Stomach (tissue), 4 donors: ENCODE data around the gene NOTO.

Source experiments
- POLR2AphosphoS5 ChIP-seq, 3 donors: sonication (generic); formaldehyde crosslinking; IDR thresholded peaks; one replicate each; pipeline ENCODE4 v1.6.1; 2016; ENCODE audit warnings: antibody characterized with exemption in 3 of 3
- TF ChIP-seq, protein P1 (sequence below), 7 experiments: fragments of 450-650 bp in 4 of 7; fragments of 200-600 bp in 3 of 7; sonication (generic) in 3 of 7; IDR thresholded peaks; one replicate each; pipeline ENCODE4 v1.5.1; 2016 to 2019; ENCODE audit warnings: antibody characterized with exemption in 7 of 7, control low read depth in 2 of 7, mild to moderate bottlenecking in 1 of 7

DNA sequence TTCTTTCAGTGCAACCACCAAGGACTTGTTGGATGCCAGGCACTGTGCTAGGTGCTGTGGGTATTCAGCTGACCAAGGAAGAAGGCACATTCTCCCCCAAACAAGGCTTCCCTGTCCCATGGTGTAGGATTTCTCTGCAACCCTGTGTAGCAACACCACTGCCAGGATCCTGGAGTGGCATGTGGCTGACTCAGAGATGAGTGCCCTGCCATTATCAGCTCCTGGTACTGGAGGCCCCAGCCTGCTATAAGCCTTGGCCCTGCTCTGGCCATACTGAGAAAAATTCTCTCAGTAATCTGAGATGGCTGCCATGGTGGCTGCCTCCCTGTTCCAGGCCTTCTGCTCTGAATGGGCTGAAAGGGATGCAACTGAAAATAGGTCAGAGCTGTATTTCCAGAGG, 15.9 kb downstream of the NOTO start:
- TF ChIP-seq, protein P1, sequence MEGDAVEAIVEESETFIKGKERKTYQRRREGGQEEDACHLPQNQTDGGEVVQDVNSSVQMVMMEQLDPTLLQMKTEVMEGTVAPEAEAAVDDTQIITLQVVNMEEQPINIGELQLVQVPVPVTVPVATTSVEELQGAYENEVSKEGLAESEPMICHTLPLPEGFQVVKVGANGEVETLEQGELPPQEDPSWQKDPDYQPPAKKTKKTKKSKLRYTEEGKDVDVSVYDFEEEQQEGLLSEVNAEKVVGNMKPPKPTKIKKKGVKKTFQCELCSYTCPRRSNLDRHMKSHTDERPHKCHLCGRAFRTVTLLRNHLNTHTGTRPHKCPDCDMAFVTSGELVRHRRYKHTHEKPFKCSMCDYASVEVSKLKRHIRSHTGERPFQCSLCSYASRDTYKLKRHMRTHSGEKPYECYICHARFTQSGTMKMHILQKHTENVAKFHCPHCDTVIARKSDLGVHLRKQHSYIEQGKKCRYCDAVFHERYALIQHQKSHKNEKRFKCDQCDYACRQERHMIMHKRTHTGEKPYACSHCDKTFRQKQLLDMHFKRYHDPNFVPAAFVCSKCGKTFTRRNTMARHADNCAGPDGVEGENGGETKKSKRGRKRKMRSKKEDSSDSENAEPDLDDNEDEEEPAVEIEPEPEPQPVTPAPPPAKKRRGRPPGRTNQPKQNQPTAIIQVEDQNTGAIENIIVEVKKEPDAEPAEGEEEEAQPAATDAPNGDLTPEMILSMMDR (IDR thresholded peaks at IDR 0.05): no peak
- no peak for TF ChIP-seq POLR2AphosphoS5 (IDR thresholded peaks at IDR 0.05)
